RWPE2 (cell line): ENCODE results near the gene KIFC3.
"Not testable (repeated sequence)": the region's sequence is repeated elsewhere in the genome, so short reads cannot be mapped to it uniquely, and the experiment has no call there.

Experiments
- ATAC-seq: fragments of 200-7000 bp; cut with Tn5 transposase; 3 replicates; pipeline ENCODE4 v1.9.1; 2021; ENCODE audit warnings: low read depth
- DNase-seq: peaks from one replicate; pipeline ENCODE4 v3.0.0-alpha.2; 2020; ENCODE audit warnings: low spot score
- H3K27ac ChIP-seq: fragments of 450-650 bp; 2 replicates; pipeline ENCODE4 v1.5.1; 2017; ENCODE audit warnings: mild to moderate bottlenecking; ENCODE audit not compliant: poor library complexity, severe bottlenecking
- H3K27me3 ChIP-seq: fragments of 250-450 bp; sonication (Bioruptor Pico); 2 replicates; pipeline ENCODE4 v1.5.1; 2021; ENCODE audit warnings: mild to moderate bottlenecking, moderate library complexity; ENCODE audit not compliant: insufficient read depth, poor library complexity, severe bottlenecking
- H3K36me3 ChIP-seq: fragments of 250-450 bp; sonication (Bioruptor Pico); 2 replicates; pipeline ENCODE4 v1.5.1; 2020; ENCODE audit warnings: low read depth, mild to moderate bottlenecking, moderate library complexity
- H3K4me1 ChIP-seq: fragments of 250-450 bp; sonication (Bioruptor Pico); 2 replicates; pipeline ENCODE4 v1.5.1; 2021; ENCODE audit warnings: mild to moderate bottlenecking, moderate library complexity; ENCODE audit not compliant: insufficient read depth, poor library complexity, severe bottlenecking
- H3K4me3 ChIP-seq: fragments of 250-450 bp; sonication (Bioruptor Pico); 2 replicates; pipeline ENCODE4 v1.5.1; 2021; ENCODE audit warnings: mild to moderate bottlenecking, moderate library complexity; ENCODE audit not compliant: severe bottlenecking
- H3K9me3 ChIP-seq: fragments of 250-450 bp; sonication (Bioruptor Pico); 2 replicates; pipeline ENCODE4 v1.5.1; 2021; ENCODE audit warnings: mild to moderate bottlenecking, moderate library complexity; ENCODE audit not compliant: severe bottlenecking
- CTCF ChIP-seq: fragments of 450-650 bp; IDR thresholded peaks from one replicate; pipeline ENCODE4 v1.5.1; 2017; ENCODE audit warnings: mild to moderate bottlenecking, moderate library complexity; ENCODE audit not compliant: poor library complexity, severe bottlenecking

KIFC3 gene

GRCh38 chr16:57732037-57732436, 70.3 kb downstream of the KIFC3 start:
- ATAC-seq (no peak), DNase-seq (no peak)

GRCh38 chr16:57730771-57731730, 71.2 kb downstream of the KIFC3 start:
- TF ChIP-seq CTCF, result no peak
- Histone ChIP-seq H3K27me3 (no peaks in the 10 kb centered on the region), H3K36me3 (no peaks in the 10 kb centered on the region), H3K4me3 (no peak overlapping the region), H3K4me1 (no peaks in the 10 kb centered on the region), H3K27ac (no peak overlapping the region), H3K9me3 (no peaks in the 10 kb centered on the region)
- ATAC-seq (no peak), DNase-seq (no peak)

More at GRCh38 chr16:57732037-57732436, 70.3 kb downstream of the KIFC3 start:
- peaks cover under 1% of the 10 kb centered on the region; the same call in 1 of the 2 replicates for H3K36me3 ChIP-seq
- no peaks in the 10 kb centered on the region for H3K9me3 ChIP-seq
- no peak overlapping the region for H3K27ac ChIP-seq
- no peaks in the 10 kb centered on the region for H3K4me1 ChIP-seq
- TF ChIP-seq CTCF, result no peak
- H3K4me3 ChIP-seq, result no peak overlapping the region
- H3K27me3 ChIP-seq, result no peaks in the 10 kb centered on the region

GRCh38 chr16:57729852-57730251, 72.4 kb downstream of the KIFC3 start:
- H3K27ac ChIP-seq, H3K4me1 ChIP-seq, DNase-seq, H3K9me3 ChIP-seq, ATAC-seq, H3K36me3 ChIP-seq, H3K4me3 ChIP-seq, H3K27me3 ChIP-seq: not testable (repeated sequence)

- TF ChIP-seq CTCF, result no peak
- Histone ChIP-seq H3K4me3 (no peak overlapping the region), H3K36me3 (no peaks in the 10 kb centered on the region), H3K27ac (no peak overlapping the region), H3K9me3 (no peaks in the 10 kb centered on the region), H3K27me3 (no peaks in the 10 kb centered on the region), H3K4me1 (no peaks in the 10 kb centered on the region)
- no peak for DNase-seq
- ATAC-seq, result no peak
These were observed 73.2 kb downstream of the KIFC3 start for GRCh38 chr16:57729182-57729484.

GRCh38 chr16:57728336-57729181, 73.7 kb downstream of the KIFC3 start:
- Histone ChIP-seq H3K4me3 (no peak overlapping the region), H3K27me3 (no peaks in the 10 kb centered on the region), H3K4me1 (no peaks in the 10 kb centered on the region), H3K9me3 (no peaks in the 10 kb centered on the region), H3K36me3 (no peaks in the 10 kb centered on the region), H3K27ac (no peak overlapping the region)
- ATAC-seq, result no peak
- no peak for TF ChIP-seq CTCF
- no peak for DNase-seq
